Measurements from ENCODE around the gene TNRC6B. TPM values are rescaled to one million over a fixed set of nuclear protein-coding genes. Genes with fewer than 3 reads are reported as not detected.

The TNRC6B gene
- total RNA-seq, 4 donors from 2014 or later = 41.8 to 50.9 (median 47.8) TPM

GRCh38 chr22:40261783-40262182 lies 84.1 kb downstream of the TNRC6B start:
- no peaks in the 10 kb centered on the region for H3K9me3 ChIP-seq
- WGBS, 2 donors = 95 to 96% methylated on average over 21 of the region's 21 CpGs
- no peak overlapping the region for H3K4me3 ChIP-seq
- TF ChIP-seq CTCF (IDR thresholded peaks at IDR 0.05) = no peak
- no peak overlapping the region for H3K27ac ChIP-seq
- H3K27me3 ChIP-seq = no peaks in the 10 kb centered on the region
- no peak for DNase-seq (ENCODE audit: low spot score in 2 of 2)
- peaks cover 0 to 29% (median 12%) of the 10 kb centered on the region in 4 donors for H3K4me1 ChIP-seq
- H3K36me3 ChIP-seq = peaks cover 0 to 47% (median 3%) of the 10 kb centered on the region in 3 donors

GRCh38 chr22:40263191-40263590 lies 85.5 kb downstream of the TNRC6B start:
- H3K4me1 ChIP-seq = peaks cover 0 to 24% (median 11%) of the 10 kb centered on the region in 4 donors
- H3K9me3 ChIP-seq = no peaks in the 10 kb centered on the region
- H3K4me3 ChIP-seq = no peak overlapping the region
- no peak for DNase-seq (ENCODE audit: low spot score in 2 of 2)
- peaks cover 0 to 61% (median 3%) of the 10 kb centered on the region in 3 donors for H3K36me3 ChIP-seq
- no peak for TF ChIP-seq CTCF (IDR thresholded peaks at IDR 0.05)
- no peak for TF ChIP-seq POLR2A (IDR thresholded peaks at IDR 0.05)
- TF ChIP-seq EP300 (IDR thresholded peaks at IDR 0.05) = no peak
- peak overlapping the region in 1 of 4 donors; percentile 19 for H3K27ac ChIP-seq
- WGBS, 2 donors = 63 to 73% methylated on average over 7 of the region's 7 CpGs
- no peaks in the 10 kb centered on the region for H3K27me3 ChIP-seq

GRCh38 chr22:40265783-40266182 lies 88.1 kb downstream of the TNRC6B start:
- Histone ChIP-seq H3K27me3 (no peaks in the 10 kb centered on the region), H3K4me3 (no peak overlapping the region), H3K27ac (no peak overlapping the region), H3K4me1 (peaks cover 0 to 15% (median 0%) of the 10 kb centered on the region in 4 donors), H3K9me3 (no peaks in the 10 kb centered on the region), H3K36me3 (peaks cover 0 to 71% (median 3%) of the 10 kb centered on the region in 3 donors)
- no peak for DNase-seq (ENCODE audit: low spot score in 2 of 2)
- 58% methylated on average over 4 of the region's 4 CpGs for WGBS, 2 donors
- TF ChIP-seq CTCF (IDR thresholded peaks at IDR 0.05) (no peak), POLR2A (IDR thresholded peaks at IDR 0.05) (no peak), EP300 (IDR thresholded peaks at IDR 0.05) (no peak)

- no peak for DNase-seq (ENCODE audit: low spot score in 2 of 2)
- H3K27ac ChIP-seq = peak overlapping the region in 1 of 4 donors; percentile 43
- TF ChIP-seq EP300 (IDR thresholded peaks at IDR 0.05) (no peak), POLR2A (IDR thresholded peaks at IDR 0.05) (no peak), CTCF (IDR thresholded peaks at IDR 0.05) (no peak)
- peaks cover 0 to 41% (median 0%) of the 10 kb centered on the region in 4 donors for H3K4me1 ChIP-seq
- 94 to 97% methylated on average over 9 of the region's 9 CpGs for WGBS, 2 donors
- H3K9me3 ChIP-seq = no peaks in the 10 kb centered on the region
- H3K4me3 ChIP-seq = no peak overlapping the region
- H3K36me3 ChIP-seq = peaks cover 0 to 61% (median 4%) of the 10 kb centered on the region in 3 donors
- H3K27me3 ChIP-seq = no peaks in the 10 kb centered on the region
Measured at GRCh38 chr22:40270031-40270430, 92.3 kb downstream of the TNRC6B start.

GRCh38 chr22:40270748-40271373 lies 93.1 kb downstream of the TNRC6B start:
- Histone ChIP-seq H3K36me3 (peaks cover 0 to 53% (median 4%) of the 10 kb centered on the region in 3 donors), H3K4me1 (peaks cover 0 to 49% (median 3%) of the 10 kb centered on the region in 4 donors), H3K27ac (peak overlapping the region in 2 of 4 donors; percentile 38 to 43), H3K4me3 (no peak overlapping the region), H3K27me3 (no peaks in the 10 kb centered on the region), H3K9me3 (no peaks in the 10 kb centered on the region)
- 60 to 62% methylated on average over 5 of the region's 5 CpGs for WGBS, 2 donors
- no peak for DNase-seq (ENCODE audit: low spot score in 2 of 2)
- TF ChIP-seq EP300 (IDR thresholded peaks at IDR 0.05) = no peak
- TF ChIP-seq CTCF (IDR thresholded peaks at IDR 0.05) = no peak
- no peak for TF ChIP-seq POLR2A (IDR thresholded peaks at IDR 0.05)

Measured in tibial nerve (tissue), 4 donors.